GM12878 (cell line): ENCODE results near the gene OPN1MW3. TPM values are rescaled to one million over a fixed set of nuclear protein-coding genes. Genes with fewer than 3 reads are reported as not detected.
A peak's percentile ranks its signal among the peaks of the same experiment; 100 is the strongest.

ENCODE experiments used
- ATAC-seq: fragments of 200-7000 bp; cut with Tn5 transposase; 3 replicates; pipeline ENCODE4 v1.9.1; 2020; ENCODE audit warnings: mild to moderate bottlenecking, moderate library complexity
- BruUV-seq: library from RNA; stranded (reverse); fragments of 400-500 nt; replicated peaks from 2 replicates; lab custom pipeline; 2021; lab: Mats Ljungman, UMichigan
- CTCF ChIA-PET: fragments of 300-600 bp; sonication (Branson Sonifier 250); formaldehyde crosslinking; extraction: SDS; loops from one replicate; lab custom pipeline; 2021; ENCODE audit warnings: inconsistent platforms; lab: Yijun Ruan, JAX
- POLR2A ChIA-PET: fragments of 350-600 bp; formaldehyde crosslinking; extraction: SDS; loops from one replicate; lab custom pipeline; 2021; ENCODE audit warnings: inconsistent platforms; lab: Charles Lee
- RAD21 ChIA-PET: fragments of 300-600 bp; sonication (Branson Sonifier 250); formaldehyde crosslinking; loops from one replicate; lab custom pipeline; 2023; ENCODE audit warnings: antibody characterized with exemption; ENCODE audit not compliant: unreplicated experiment; lab: Charles Lee
- SMC1A ChIA-PET: fragments of 300-600 bp; sonication (Branson Sonifier 250); formaldehyde crosslinking; loops from one replicate; lab custom pipeline; 2023; ENCODE audit not compliant: unreplicated experiment, uncharacterized antibody; lab: Charles Lee
- DNase-seq: peaks from one replicate; pipeline ENCODE4 v3.0.0-alpha.2; 2011; ENCODE audit warnings: low read depth, low spot score
- FAIRE-seq: peaks from 3 replicates; lab custom pipeline; 2011; peaks lifted over from hg19 to GRCh38; lab: Jason Lieb, UNC
- H2AFZ ChIP-seq: 2 replicates; pipeline ENCODE4 v1.6.0; 2011; ENCODE audit warnings: low read depth, low read length, control low read depth; ENCODE audit not compliant: control insufficient read depth
- H3K27ac ChIP-seq: 2 replicates; pipeline ENCODE4 v1.5.1; 2011; ENCODE audit warnings: control low read depth; ENCODE audit not compliant: control insufficient read depth, insufficient read depth
- H3K27me3 ChIP-seq, 2 experiments: replicated peaks in 1 of 2; 2 replicates each; pipeline versions ENCODE4 v1.6.0 to v1.6.1; 2011; ENCODE audit warnings: low read length in 1 of 2; ENCODE audit not compliant: control insufficient read depth in 2 of 2, insufficient read depth in 2 of 2
- H3K36me3 ChIP-seq, 2 experiments: 2 replicates each; pipeline ENCODE4 v1.5.1; 2011; ENCODE audit warnings: low read length in 1 of 2; ENCODE audit not compliant: control insufficient read depth in 2 of 2, insufficient read depth in 2 of 2
- H3K4me1 ChIP-seq: 2 replicates; pipeline ENCODE4 v1.6.1; 2011; ENCODE audit warnings: mild to moderate bottlenecking, low read length, moderate library complexity, mixed read lengths; ENCODE audit not compliant: control insufficient read depth, insufficient read depth
- H3K4me2 ChIP-seq: 2 replicates; pipeline ENCODE4 v1.6.0; 2011; ENCODE audit warnings: control low read depth; ENCODE audit not compliant: control insufficient read depth, insufficient read depth
- H3K4me3 ChIP-seq: fragments of 200-600 bp; sonication (generic); 2 replicates; pipeline ENCODE4 v1.5.1; 2016
- H3K79me2 ChIP-seq: 2 replicates; pipeline ENCODE4 v1.6.0; 2011; ENCODE audit warnings: low read length; ENCODE audit not compliant: control insufficient read depth, insufficient read depth
- H3K9ac ChIP-seq: 2 replicates; pipeline ENCODE4 v1.8.0; 2011; ENCODE audit warnings: low read length, control low read depth, mixed read lengths; ENCODE audit not compliant: control insufficient read depth, insufficient read depth
- H3K9me3 ChIP-seq: replicated peaks from 3 replicates; pipeline ENCODE4 v1.5.1; 2011; ENCODE audit warnings: mild to moderate bottlenecking, low read length; ENCODE audit not compliant: control insufficient read depth, insufficient read depth
- H4K20me1 ChIP-seq: 2 replicates; pipeline ENCODE4 v1.6.0; 2011; ENCODE audit not compliant: control insufficient read depth, insufficient read depth
- ATF3 ChIP-seq: IDR thresholded peaks from 2 replicates; pipeline ENCODE4 v1.6.1; 2011; ENCODE audit warnings: low read depth, mild to moderate bottlenecking, low read length, moderate library complexity, borderline replicate concordance; ENCODE audit errors: extremely low read depth
- CTCF ChIP-seq, 3 experiments: IDR thresholded peaks in 2 of 3; conservative IDR thresholded peaks in 1 of 3; 2 replicates each; pipeline ENCODE4 v1.5.1; 2011; ENCODE audit warnings: low read depth in 3 of 3, low read length in 3 of 3, mild to moderate bottlenecking in 3 of 3, control low read depth in 2 of 3, moderate library complexity in 2 of 3, inconsistent platforms in 1 of 3, mixed read lengths in 1 of 3; ENCODE audit not compliant: control insufficient read depth in 2 of 3, insufficient read depth in 1 of 3; ENCODE audit errors: extremely low read depth in 1 of 3
- MAX ChIP-seq: IDR thresholded peaks from 2 replicates; pipeline ENCODE4 v1.6.1; 2012; ENCODE audit warnings: low read depth, low read length, improper control_type of control experiment
- NKRF ChIP-seq: fragments of 450-650 bp; conservative IDR thresholded peaks from 2 replicates; pipeline ENCODE4 v1.6.1; 2017; ENCODE audit warnings: mild to moderate bottlenecking, moderate library complexity
- RAD21 ChIP-seq: IDR thresholded peaks from 2 replicates; pipeline ENCODE4 v1.6.1; 2011; ENCODE audit warnings: mild to moderate bottlenecking, low read depth, low read length, moderate library complexity; ENCODE audit not compliant: insufficient read depth
- SMC3 ChIP-seq: IDR thresholded peaks from 2 replicates; pipeline ENCODE4 v1.6.1; 2011; ENCODE audit warnings: low read length, improper control_type of control experiment, borderline replicate concordance
- SPI1 ChIP-seq: IDR thresholded peaks from 2 replicates; pipeline ENCODE4 v1.6.1; 2011; ENCODE audit warnings: low read depth, mild to moderate bottlenecking, low read length, moderate library complexity, borderline replicate concordance; ENCODE audit not compliant: insufficient read depth
- YY1 ChIP-seq: IDR thresholded peaks from 2 replicates; pipeline ENCODE4 v1.6.1; 2011; ENCODE audit warnings: low read depth, mild to moderate bottlenecking, low read length
- ZNF217 ChIP-seq: fragments of 450-650 bp; IDR thresholded peaks from 2 replicates; pipeline ENCODE4 v1.6.1; 2017; ENCODE audit warnings: antibody characterized with exemption, mild to moderate bottlenecking
- WGBS: methylation state at CpG from one replicate; pipeline ENCODE4 v1.1.6; 2016; ENCODE audit warnings: low lambda C conversion rate; ENCODE audit not compliant: insufficient replicate concordance, insufficient coverage; ENCODE audit errors: missing lambda C conversion rate; 5-methylcytosine and 5-hydroxymethylcytosine counted together
- in situ Hi-C: fragments of 300-500 bp; cut with MboI; formaldehyde crosslinking; loops from 9 replicates; pipeline ENCODE4 v1.14.3; 2018; ENCODE audit warnings: mixed read lengths
- intact Hi-C: fragments of 100-400 bp; cut with micrococcal nuclease; formaldehyde crosslinking; loops from one replicate; pipeline ENCODE4 v1.14.2; 2022; ENCODE audit not compliant: unreplicated experiment
- polyA plus RNA-seq, 11 experiments: library from polyadenylated mRNA; depleted of rRNA in 4 of 11; unstranded in 6 of 11; stranded (reverse) in 5 of 11; fragments of >200 nt; fragmentation: Nextera tagmentation in 4 of 11; fragmentation: Illumina TruSeq in 1 of 11; extraction: Ambion mirVana in 4 of 11; extraction: Trizol in 1 of 11; gene quantifications; 1 replicate in 1 of 11; 2 replicates in 10 of 11; pipeline versions ENCODE4 v1.2.1 to v1.2.3, GENCODE V29; 2011 to 2016; ENCODE audit warnings: inconsistent platforms in 2 of 11, missing spikeins in 2 of 11, low read depth in 1 of 11
- total RNA-seq, 4 experiments: library from RNA; depleted of rRNA in 3 of 4; stranded (reverse); fragments of >200 nt in 3 of 4; fragmentation: Illumina TruSeq in 1 of 4; extraction: Trizol in 1 of 4; gene quantifications; 2 replicates each; pipeline versions ENCODE4 v1.2.1 to v1.2.3, GENCODE V29; 2013 to 2021

Gene OPN1MW3
- total and polyA plus RNA-seq, 10 of the 15 experiments (the other 5 are each of a cell fraction or from before 2014, with no cell fraction given): not detected

GRCh38 chrX:154308108-154308946 lies 50.9 kb downstream of the OPN1MW3 start:
- no peak for DNase-seq
- peak; percentile 18 for FAIRE-seq
- in situ Hi-C loops (loop anchor here (25.0 kb wide), 1 partner anchor 171 kb away; the partner anchor contains the start of gene OPN1LW), intact Hi-C loops (no loop called here)
- Histone ChIP-seq H3K9me3 (no peaks in the 10 kb centered on the region; the same call in 2 of the 3 replicates), H3K27me3 (no peaks in the 10 kb centered on the region), H2AFZ (no peak overlapping the region), H3K4me2 (no peak overlapping the region), H3K4me3 (no peak overlapping the region), H4K20me1 (no peaks in the 10 kb centered on the region), H3K4me1 (peaks cover under 1% of the 10 kb centered on the region; the same call in 1 of the 2 replicates), H3K36me3 (no peaks in the 10 kb centered on the region), H3K27ac (no peak overlapping the region), H3K79me2 (no peaks in the 10 kb centered on the region), H3K9ac (no peak overlapping the region)
- WGBS: 34% methylated on average over 9 of the region's 9 CpGs
- CTCF ChIA-PET: interaction anchor here (0.7 to 4.0 kb wide), 6 partner anchors 8 to 217 kb away, joined by 3 to 17 read pairs (median 4); no protein-coding TSS in a partner anchor
- POLR2A ChIA-PET: interaction anchor here (0.5 kb wide), 1 partner anchor 272 kb away, joined by 3 read pairs; no protein-coding TSS in a partner anchor
- SMC1A ChIA-PET: interaction anchor here (0.9 kb wide), 1 partner anchor 173 kb away, joined by 4 read pairs; no protein-coding TSS in a partner anchor
- RAD21 ChIA-PET: interaction anchor here (0.6 to 1.3 kb wide), 3 partner anchors 10 to 198 kb away, joined by 3 to 4 read pairs (median 3); no protein-coding TSS in a partner anchor
- TF ChIP-seq CTCF (IDR thresholded peaks at IDR 0.05 in 2 of 3, conservative IDR thresholded peaks at IDR 0.05 in 1 of 3; ENCODE audit: control insufficient read depth in 2 of 3, extremely low read depth in 1 of 3, insufficient read depth in 1 of 3, low read depth in 3 of 3, low read length in 3 of 3): peak; percentile 60 to 80 (median 67)
- TF ChIP-seq RAD21: peak; percentile 40
- no peak for TF ChIP-seq MAX
- TF ChIP-seq NKRF: no peak
- no peak for TF ChIP-seq ZNF217
- TF ChIP-seq YY1: 0 out of 2 replicates have a peak, but pooled peaks have one; percentile 39
- no peak for TF ChIP-seq ATF3
- no peak for TF ChIP-seq SPI1
- peak; percentile 62 for TF ChIP-seq SMC3
- BruUV-seq: no TSS peak
- ATAC-seq: peak; percentile 91
